ENCODE data around the gene MEX3C. TPM values are rescaled to one million over a fixed set of nuclear protein-coding genes. Genes with fewer than 3 reads are reported as not detected.

MEX3C gene
- total RNA-seq, 4 donors from 2014 or later, result 16.5 to 37.1 (median 23.2) TPM

- Histone ChIP-seq H3K27me3 (no peaks in the 10 kb centered on the region), H3K4me3 (no peak overlapping the region), H3K36me3 (no peaks in the 10 kb centered on the region), H3K27ac (no peak overlapping the region), H3K9me3 (no peaks in the 10 kb centered on the region), H3K4me1 (no peaks in the 10 kb centered on the region)
- no peak for DNase-seq
- no peak for TF ChIP-seq CTCF (IDR thresholded peaks at IDR 0.05)
- no peak for TF ChIP-seq POLR2A (IDR thresholded peaks at IDR 0.05)
Observed at GRCh38 chr18:51132256-51132935, 65.1 kb downstream of the MEX3C start.

- no peaks in the 10 kb centered on the region for H3K4me1 ChIP-seq
- no peaks in the 10 kb centered on the region for H3K27me3 ChIP-seq
- no peak overlapping the region for H3K27ac ChIP-seq
- TF ChIP-seq CTCF (IDR thresholded peaks at IDR 0.05), result no peak
- TF ChIP-seq POLR2A (IDR thresholded peaks at IDR 0.05), result no peak
- no peak overlapping the region for H3K4me3 ChIP-seq
- no peaks in the 10 kb centered on the region for H3K9me3 ChIP-seq
- no peak for DNase-seq
- H3K36me3 ChIP-seq, result no peaks in the 10 kb centered on the region
Observed at GRCh38 chr18:51128533-51128932, 68.9 kb downstream of the MEX3C start.

DNA sequence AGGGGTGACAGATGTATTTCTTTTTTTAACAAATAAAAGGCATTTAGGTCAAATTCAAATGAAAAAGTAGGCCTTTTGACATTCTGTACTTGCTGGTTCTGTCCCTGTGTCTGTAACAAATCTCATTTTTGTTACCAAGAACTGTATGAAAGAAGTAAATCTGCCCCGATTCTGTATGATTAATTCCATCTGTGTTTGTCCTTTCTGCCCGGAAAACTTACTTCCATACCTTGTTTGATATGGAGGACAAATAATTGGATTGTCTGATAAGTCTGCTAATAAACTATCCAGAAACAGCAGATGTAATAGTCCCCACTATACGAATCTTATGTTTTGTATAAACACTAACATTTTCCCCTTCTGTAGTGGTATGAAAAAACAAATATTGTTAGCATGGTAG lies 69.8 kb downstream of the MEX3C start:
- H3K9me3 ChIP-seq, result no peaks in the 10 kb centered on the region
- H3K36me3 ChIP-seq, result no peaks in the 10 kb centered on the region
- H3K27me3 ChIP-seq, result no peaks in the 10 kb centered on the region
- H3K4me1 ChIP-seq, result no peaks in the 10 kb centered on the region
- no peak overlapping the region for H3K27ac ChIP-seq
- no peak for DNase-seq
- no peak for TF ChIP-seq CTCF (IDR thresholded peaks at IDR 0.05)
- H3K4me3 ChIP-seq, result no peak overlapping the region

DNA sequence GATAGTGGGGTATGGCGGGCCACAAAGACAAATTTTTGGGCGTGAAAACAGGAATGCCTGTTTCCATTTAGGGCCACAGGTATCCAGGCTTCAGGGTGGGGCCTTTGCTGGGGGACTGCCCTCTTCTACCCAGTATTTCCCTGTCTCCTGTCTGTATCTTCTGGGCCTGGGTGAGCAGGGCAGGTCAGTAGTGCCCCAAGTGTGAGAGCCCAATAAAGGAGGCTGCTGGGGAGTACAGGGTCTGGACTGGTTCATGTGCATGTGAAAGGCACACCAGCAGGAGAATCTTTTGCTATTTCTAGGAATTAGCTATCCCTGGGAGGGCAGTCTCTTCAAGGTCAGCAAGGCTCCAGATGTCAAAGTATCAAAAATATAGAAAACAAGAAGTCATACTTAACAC lies 71.5 kb downstream of the MEX3C start:
- Histone ChIP-seq H3K27me3 (no peaks in the 10 kb centered on the region), H3K27ac (no peak overlapping the region), H3K36me3 (no peaks in the 10 kb centered on the region), H3K4me1 (no peaks in the 10 kb centered on the region), H3K9me3 (no peaks in the 10 kb centered on the region), H3K4me3 (no peak overlapping the region)
- no peak for TF ChIP-seq CTCF (IDR thresholded peaks at IDR 0.05)
- no peak for TF ChIP-seq POLR2A (IDR thresholded peaks at IDR 0.05)
- DNase-seq, result no peak

Other genes with a start within 250 kb of the MEX3C start
- gene ELAC1, start 229.6 kb downstream of the MEX3C start, total RNA-seq, result 10 to 100 TPM in 1 of 4 donors, 1 to 10 TPM in 3; 7.1 to 15.5 (median 8.5) TPM
- 100 to 1,000 TPM in 2 of 4 donors, 10 to 100 TPM in 2; 79.0 to 109 (median 94.0) TPM for gene SMAD4, start 167.5 kb downstream of the MEX3C start, total RNA-seq